ENCODE results near the gene FCHO2. TPM values are rescaled to one million over a fixed set of nuclear protein-coding genes. Genes with fewer than 3 reads are reported as not detected.

The FCHO2 gene
- total RNA-seq, 3 donors from 2014 or later, result 49.5 to 57.6 (median 56.7) TPM

DNA sequence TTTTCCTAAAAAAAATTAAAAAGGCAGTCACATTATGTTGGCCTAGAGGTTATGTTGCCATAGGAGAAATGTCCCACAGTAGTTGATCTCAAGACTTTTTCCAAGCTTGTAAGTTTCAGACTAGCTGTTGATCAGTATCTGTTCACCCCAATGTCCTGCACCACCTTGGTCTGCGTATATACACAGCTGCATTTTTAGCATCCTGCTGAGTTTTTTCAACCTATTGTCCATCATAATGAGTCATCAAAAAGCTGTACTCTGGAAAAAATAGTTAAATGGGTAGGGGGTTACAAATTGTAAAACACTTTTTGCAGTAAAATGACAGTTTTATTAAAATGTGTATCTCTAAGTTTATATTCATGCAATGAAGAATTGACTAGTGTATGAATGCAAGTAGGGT lies 111.4 kb downstream of the FCHO2 start:
- no peaks in the 10 kb centered on the region for H3K9me3 ChIP-seq
- H3K4me3 ChIP-seq, result no peak overlapping the region
- H3K4me1 ChIP-seq (ENCODE audit: low read depth), result no peaks in the 10 kb centered on the region
- ATAC-seq (no peak), DNase-seq (no peak)
- intact Hi-C loops (cut with DNase I, micrococcal nuclease), result no loop called here
- TF ChIP-seq, protein P1, sequence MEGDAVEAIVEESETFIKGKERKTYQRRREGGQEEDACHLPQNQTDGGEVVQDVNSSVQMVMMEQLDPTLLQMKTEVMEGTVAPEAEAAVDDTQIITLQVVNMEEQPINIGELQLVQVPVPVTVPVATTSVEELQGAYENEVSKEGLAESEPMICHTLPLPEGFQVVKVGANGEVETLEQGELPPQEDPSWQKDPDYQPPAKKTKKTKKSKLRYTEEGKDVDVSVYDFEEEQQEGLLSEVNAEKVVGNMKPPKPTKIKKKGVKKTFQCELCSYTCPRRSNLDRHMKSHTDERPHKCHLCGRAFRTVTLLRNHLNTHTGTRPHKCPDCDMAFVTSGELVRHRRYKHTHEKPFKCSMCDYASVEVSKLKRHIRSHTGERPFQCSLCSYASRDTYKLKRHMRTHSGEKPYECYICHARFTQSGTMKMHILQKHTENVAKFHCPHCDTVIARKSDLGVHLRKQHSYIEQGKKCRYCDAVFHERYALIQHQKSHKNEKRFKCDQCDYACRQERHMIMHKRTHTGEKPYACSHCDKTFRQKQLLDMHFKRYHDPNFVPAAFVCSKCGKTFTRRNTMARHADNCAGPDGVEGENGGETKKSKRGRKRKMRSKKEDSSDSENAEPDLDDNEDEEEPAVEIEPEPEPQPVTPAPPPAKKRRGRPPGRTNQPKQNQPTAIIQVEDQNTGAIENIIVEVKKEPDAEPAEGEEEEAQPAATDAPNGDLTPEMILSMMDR (IDR thresholded peaks at IDR 0.05), result no peak
- peaks cover 3% of the 10 kb centered on the region for H3K36me3 ChIP-seq (ENCODE audit: low read depth)

DNA sequence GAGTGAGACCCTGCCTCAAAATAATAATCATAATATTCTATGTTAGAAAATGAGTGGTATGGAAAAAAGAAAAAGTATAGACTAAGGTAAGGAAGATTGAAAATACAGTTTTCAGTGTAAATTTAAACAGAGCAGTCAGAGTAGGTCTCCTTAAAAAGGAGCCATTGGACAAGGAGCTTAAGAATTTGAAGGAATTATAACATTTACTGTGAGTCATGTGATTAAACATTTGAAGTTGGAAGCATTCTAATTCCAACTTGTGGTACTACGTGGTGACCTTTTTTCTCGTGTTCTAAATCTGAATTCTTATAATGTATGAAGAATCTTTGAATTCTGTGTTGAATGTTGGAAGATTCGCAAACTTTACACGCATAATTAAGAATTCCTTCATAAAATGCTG lies 125.3 kb downstream of the FCHO2 start:
- TF ChIP-seq, protein P1 (IDR thresholded peaks at IDR 0.05), result no peak
- H3K36me3 ChIP-seq (ENCODE audit: low read depth), result no peaks in the 10 kb centered on the region
- no peaks in the 10 kb centered on the region for H3K9me3 ChIP-seq
- ATAC-seq (no peak), DNase-seq (no peak)
- intact Hi-C loops (cut with DNase I, micrococcal nuclease), result loop anchor here in 1 of 2 donors (10.0 kb wide), 1 partner anchor 124 kb away; no protein-coding TSS in a partner anchor
- H3K4me1 ChIP-seq (ENCODE audit: low read depth), result no peaks in the 10 kb centered on the region
- no peak overlapping the region for H3K4me3 ChIP-seq

DNA sequence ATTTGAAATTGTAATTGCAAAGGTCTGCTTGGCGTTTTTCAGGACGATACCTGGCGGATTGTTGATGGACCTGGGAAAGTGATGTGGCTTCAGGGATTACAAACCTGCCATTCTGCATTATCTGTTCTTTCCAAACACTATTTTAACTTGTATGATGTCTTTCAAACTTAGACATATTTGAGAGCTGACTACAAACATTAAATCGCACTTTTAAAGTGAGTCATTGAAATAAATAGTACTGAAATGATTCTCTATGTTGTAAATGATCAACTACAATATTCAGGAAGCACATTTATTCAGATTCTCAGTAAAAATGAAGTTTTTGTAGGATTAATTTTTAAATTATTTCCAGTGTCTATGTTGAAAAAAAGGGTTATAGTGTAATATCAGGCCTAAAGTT lies 132.2 kb downstream of the FCHO2 start:
- H3K36me3 ChIP-seq (ENCODE audit: low read depth), result no peaks in the 10 kb centered on the region
- intact Hi-C loops (cut with DNase I, micrococcal nuclease), result loop anchor here in 1 of 2 donors (10.0 kb wide), 1 partner anchor 117 kb away; no protein-coding TSS in a partner anchor

DNA sequence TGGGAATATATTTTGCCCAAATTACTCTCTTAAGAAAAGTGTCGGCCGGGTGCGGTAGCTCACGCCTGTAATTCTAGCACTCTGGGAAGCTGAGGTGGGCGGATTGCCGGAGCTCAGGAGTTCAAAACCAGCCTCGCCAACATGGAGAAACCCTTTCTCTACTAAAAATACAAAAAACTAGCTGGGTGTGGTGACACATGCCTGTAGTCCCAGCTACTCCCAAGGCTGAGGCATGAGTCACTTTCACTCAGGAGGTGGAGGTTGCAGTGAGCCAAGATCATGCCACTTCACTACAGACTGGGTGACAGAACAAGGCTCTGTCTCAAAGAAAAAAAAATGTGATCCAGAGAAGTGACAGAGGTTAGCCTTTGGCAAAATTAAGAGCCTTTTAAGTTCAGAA lies 138.1 kb downstream of the FCHO2 start:
- no peaks in the 10 kb centered on the region for H3K9me3 ChIP-seq
- TF ChIP-seq, protein P1 (IDR thresholded peaks at IDR 0.05), result no peak
- no peak overlapping the region for H3K4me3 ChIP-seq
- no peaks in the 10 kb centered on the region for H3K36me3 ChIP-seq (ENCODE audit: low read depth)
- ATAC-seq (peak; percentile 81), DNase-seq (no peak)
- H3K4me1 ChIP-seq (ENCODE audit: low read depth), result no peaks in the 10 kb centered on the region
- intact Hi-C loops (cut with DNase I, micrococcal nuclease), result no loop called here

More for the DNA sequence above, 132.2 kb downstream of the FCHO2 start:
- Histone ChIP-seq H3K4me3 (no peak overlapping the region), H3K9me3 (no peaks in the 10 kb centered on the region), H3K4me1 (ENCODE audit: low read depth) (no peaks in the 10 kb centered on the region)
- TF ChIP-seq, protein P1 (IDR thresholded peaks at IDR 0.05), result no peak
- ATAC-seq (no peak), DNase-seq (no peak)

DNA sequence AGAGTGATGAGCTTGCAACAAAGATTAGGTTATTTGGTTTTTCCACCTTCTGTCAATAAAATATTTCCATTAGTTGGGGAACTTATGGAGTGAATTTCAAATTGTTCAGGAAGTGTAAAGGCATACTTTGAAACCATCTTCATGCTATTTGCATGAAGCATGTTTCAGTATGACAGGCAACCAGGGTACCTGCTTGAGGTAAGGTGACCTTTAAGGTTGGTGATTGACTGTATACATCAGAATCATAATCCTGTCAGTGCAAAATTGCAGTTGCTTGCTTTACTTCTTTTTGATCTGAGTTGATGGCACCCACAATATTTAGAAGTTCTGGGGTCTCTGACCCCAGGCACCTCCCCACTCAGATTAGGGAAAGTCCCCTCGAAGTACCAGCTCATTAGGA lies 138.6 kb downstream of the FCHO2 start:
- no peak for ATAC-seq
- intact Hi-C loops (cut with DNase I, micrococcal nuclease), result no loop called here

More for the DNA sequence above, 138.6 kb downstream of the FCHO2 start:
- Histone ChIP-seq H3K9me3 (no peaks in the 10 kb centered on the region), H3K4me1 (ENCODE audit: low read depth) (no peaks in the 10 kb centered on the region), H3K4me3 (no peak overlapping the region), H3K36me3 (ENCODE audit: low read depth) (no peaks in the 10 kb centered on the region)
- TF ChIP-seq, protein P1 (IDR thresholded peaks at IDR 0.05), result no peak
- DNase-seq, result no peak

Measured in mucosa of descending colon (tissue), 3 donors.